KBM-7 (cell line): Measurements from ENCODE around the gene CA10.

Source experiments
- DNase-seq: peaks from one replicate; pipeline ENCODE4 v3.0.0-alpha.2; 2015
- in situ Hi-C: fragments of 300-500 bp; cut with MboI; formaldehyde crosslinking; loops from 2 replicates; pipeline ENCODE4 v1.14.3; 2020; ENCODE audit warnings: low sequenced_read_pairs, low pct_unique_long_range_greater_than_20kb, mixed read lengths

The CA10 gene

DNA sequence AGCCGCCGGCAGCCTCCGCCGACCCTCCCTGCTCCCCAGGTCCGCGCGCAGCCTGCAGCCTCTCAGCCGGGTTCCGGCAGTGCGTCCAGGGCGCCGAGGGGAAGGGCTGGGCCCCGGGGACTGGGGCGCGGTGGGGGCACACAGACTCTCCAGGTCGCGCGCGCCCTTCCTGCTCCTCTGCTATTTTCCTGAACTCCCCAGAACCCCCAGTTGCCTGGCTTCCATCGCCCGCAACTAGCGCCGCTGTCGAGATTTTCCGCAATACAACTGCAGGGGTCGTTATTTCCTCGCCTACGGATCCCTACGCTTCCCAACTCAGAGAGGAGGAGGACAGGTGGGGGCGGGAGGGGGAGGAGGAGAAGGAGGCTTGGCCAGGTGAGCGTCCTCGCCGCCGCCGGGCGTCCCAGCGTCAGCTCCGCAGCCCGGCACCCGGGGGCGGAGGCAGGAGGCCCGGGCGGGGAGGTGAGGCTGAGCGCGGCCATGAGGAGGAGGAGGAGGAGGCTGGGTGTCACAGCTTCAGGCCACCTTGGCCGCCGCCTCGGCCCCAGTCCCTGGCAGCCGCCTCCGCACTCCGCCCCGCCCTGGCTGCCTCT is at the start of gene CA10:
TSS of gene CA10 (minus strand) at position 265 of the 593 bp plus-strand sequence.
- DNase-seq, result no peak
- in situ Hi-C loops, result no loop called here

DNA sequence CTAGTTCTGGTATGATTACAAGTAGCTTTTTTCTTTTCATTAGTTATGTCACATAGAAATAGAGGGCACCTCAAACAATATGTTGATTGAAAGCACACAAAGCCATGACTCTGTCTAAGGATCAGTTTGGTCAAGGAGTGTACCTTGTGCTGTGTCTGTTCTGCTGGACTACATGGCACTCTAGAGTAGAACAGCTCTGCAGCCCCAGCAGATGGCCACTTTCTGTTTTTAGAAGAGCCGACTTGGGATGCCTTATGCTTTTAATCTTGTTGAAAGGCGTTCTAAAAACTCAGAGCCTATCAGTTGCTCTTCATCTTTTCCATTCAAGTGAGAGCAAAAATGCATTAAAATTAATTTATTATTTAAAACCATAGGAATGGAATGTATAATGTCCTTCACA is 49.3 kb upstream of the CA10 start:
- in situ Hi-C loops, result no loop called here
- no peak for DNase-seq

DNA sequence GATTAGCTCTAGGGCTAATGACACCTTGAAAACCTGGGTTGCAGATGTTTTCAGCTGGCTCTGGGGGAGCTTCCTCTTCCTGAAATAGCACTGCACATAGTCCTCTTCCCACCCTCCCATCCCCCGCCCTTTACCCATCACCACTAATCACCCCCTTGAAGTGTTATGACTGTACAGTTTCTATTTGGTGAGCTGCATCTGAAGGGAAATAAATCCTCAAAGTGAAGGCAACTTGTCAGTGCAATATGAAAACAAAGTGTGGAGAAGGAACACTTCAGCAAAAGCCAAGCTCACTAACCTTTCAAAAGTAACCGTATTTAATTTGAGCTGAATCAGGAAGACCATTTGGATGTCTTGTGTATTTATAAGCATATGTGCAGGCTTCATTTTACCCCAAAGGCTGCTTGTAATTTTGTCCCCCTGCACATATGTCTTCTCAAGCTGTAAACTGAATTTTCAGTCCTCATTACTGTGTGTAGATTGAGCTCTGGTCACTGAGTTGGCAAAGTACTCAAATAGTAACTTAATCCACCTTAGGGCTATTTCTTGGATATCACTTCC is 44.1 kb upstream of the CA10 start:
- in situ Hi-C loops, result no loop called here
- no peak for DNase-seq

DNA sequence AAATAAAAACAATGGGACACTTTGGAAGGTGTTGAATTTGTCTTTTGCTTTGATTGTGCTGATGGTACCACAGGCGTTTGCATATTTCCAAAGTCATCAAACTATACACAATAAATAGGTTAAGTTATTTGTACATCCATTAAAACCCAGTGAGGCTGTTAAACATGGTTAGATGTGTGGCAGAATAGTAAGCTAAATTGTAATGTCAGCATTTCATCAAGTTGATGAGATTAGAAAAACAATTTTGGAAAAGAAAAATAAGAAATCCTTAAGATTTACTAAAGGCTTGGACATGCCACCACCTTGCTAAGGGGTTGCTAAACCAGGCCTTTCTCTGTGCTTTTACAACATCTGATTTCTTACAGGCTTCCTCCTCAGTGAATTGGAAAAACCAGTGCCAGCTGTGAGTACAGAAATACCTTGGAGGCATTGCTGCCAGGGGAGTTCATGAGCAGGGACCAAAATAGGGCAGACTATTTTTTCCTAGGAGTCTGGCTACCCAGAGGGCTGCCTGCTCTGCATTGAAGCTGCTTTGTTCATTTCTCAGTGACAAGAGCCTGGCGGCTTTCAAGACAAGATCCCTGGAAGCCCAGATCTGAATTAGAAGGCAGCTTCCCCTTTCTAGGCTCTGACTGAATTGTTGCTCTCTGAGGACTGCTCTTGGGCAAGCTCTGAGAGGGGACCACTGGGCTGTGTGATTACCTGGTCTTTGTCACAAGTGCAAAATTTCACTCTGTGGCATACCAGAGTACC is 43.4 kb upstream of the CA10 start:
- DNase-seq, result no peak
- in situ Hi-C loops, result no loop called here

DNA sequence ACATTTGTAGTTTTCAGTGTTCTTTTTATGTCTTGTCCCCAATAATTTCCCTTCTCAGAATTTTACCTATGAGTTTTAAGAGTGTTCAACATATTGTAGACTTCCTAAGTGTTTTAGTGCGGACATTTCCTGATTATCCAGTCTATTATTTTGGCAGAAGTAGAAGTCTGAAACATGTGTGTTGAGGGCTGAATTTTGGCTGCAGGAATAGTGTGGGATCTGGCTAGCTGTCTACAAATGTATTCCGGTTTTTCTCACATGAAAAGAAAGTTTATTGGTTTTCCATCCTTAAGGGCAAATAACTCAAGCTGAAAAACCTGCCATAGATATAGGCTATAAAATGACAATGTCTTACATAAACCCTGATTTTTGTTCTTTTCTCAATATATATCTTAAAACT is 33.0 kb upstream of the CA10 start:
- DNase-seq, result no peak
- in situ Hi-C loops, result no loop called here

DNA sequence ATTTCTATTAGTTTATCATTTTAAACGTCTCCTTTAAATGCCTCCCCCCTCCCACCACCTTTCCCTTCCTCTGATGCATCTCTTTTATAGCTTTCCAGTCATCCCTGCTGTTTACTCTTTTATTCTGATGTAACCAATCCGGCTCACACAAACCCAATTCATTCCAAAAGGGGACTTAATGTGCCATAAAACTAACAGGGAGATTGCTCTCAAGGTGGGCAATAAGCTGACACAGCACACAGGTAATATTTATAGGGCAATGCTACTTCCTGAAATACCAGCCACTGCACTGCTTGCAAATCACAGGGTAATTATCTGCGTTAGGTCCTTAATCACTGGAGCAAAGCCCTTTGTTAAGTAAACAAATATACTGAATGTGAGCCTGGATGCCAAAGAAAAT is 23.3 kb upstream of the CA10 start:
- in situ Hi-C loops, result no loop called here
- no peak for DNase-seq

DNA sequence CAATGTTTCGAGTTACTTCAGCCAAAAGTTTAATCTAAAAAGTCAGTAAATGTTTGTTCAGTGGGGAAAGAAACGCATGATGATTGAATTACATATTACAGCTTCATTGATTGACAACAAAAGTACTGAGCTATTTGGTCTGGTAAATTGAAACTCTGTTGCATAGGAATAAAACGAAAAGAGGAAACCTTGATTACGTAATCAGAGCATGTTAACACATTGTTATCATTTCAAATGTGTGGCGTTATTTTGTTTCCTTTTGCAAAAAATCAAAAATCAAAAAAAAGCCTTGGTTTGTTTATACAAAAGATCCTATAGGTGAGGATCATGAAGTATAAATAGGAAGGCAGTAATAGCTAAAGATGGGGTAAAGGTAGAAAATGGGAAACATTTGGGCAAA is 19.5 kb upstream of the CA10 start:
- in situ Hi-C loops, result no loop called here

DNA sequence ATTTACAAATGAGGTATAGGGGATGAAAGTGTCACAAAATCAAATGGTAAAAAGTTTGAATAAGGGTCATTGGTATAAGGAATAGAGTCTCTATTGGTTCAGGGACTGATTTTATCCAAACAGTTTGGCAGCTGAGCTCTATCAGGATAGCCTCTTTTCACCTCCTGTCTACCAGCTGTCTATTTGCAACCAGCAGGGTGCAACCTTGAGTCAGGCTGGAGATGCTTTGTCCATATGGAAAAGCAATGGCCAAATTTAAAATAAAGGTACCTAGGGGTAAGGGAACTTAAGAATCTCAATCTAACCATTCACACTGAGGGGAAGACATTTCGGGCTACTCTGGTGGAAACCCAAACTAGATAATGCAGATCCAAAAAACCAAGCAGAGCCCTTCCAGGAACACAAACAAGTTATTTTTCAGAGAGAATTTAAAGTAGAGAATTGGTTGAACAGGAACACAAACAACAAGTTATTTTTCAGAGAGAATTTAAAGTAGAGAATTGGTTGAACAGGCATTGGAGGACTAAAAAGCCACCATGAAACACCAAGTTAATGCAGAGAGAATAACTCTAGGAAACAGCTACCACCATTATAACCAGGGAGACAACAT is 12.6 kb upstream of the CA10 start:
- DNase-seq, result peak; percentile 17
- in situ Hi-C loops, result no loop called here

More for the DNA sequence above, 19.5 kb upstream of the CA10 start:
- no peak for DNase-seq

DNA sequence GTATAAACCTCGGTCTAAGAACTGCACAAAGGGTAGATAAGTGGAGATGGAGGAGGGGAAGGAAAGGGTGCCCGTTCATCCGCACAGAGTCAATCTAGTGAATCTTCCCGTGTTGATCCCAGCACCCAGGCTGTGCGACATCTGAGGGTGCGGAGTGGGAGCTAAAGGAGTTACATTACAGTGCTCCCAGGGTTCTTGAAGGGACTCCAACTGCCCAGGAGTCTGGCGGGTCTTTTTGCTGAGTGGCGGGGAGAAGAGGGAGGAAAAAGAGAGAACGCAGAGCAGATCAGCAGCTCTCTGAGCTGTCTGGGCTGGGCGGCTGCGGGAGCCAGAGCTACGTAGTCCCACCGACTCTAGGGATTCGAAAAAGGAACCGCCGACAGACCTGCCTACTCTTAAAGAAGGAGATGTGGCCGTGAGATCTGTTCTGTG is 1.6 kb upstream of the CA10 start:
- in situ Hi-C loops, result no loop called here
- DNase-seq, result no peak

DNA sequence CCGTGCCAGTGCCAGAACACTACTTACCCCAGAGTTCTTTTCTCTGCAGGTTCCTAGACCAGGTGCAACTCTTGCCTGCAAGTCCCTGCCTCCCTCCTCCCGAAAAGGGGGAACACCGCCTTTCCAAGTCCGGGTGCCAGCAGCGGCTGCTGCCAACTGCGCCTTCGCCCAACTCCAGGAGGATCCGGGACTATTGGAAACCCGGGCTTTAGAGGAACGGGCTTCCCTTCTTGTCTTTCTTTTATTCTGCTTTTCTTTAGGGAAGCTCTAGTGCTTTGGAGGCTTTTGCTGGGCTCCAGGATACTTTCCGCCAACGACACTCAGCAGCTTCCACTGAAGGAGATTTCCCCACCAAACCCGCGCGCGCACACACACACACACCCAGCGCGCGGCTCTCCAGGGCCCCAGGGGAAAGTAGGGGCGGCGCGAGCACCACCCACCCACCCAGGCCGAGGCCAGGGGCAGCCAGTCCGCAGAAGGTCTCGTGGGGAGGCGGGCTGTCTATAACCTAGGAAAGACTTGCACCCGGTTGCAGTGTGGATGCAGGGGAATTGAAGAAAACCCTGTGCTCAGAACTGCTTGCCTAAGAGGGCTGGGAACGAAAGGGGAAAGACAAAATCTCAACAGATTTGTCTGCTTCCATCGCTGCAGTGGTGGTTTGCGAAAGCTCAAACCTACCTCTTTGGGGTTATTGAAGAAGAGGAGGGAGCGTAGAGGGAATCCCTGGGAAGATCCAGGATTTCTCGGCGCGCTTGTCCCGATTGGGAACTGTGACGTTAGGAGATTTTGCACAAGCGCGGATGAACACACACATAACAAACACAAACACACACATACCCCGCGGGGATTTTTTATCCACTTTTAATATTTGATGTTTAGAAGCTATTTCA is 977 bp upstream of the CA10 start:
- DNase-seq, result no peak
- in situ Hi-C loops, result no loop called here

DNA sequence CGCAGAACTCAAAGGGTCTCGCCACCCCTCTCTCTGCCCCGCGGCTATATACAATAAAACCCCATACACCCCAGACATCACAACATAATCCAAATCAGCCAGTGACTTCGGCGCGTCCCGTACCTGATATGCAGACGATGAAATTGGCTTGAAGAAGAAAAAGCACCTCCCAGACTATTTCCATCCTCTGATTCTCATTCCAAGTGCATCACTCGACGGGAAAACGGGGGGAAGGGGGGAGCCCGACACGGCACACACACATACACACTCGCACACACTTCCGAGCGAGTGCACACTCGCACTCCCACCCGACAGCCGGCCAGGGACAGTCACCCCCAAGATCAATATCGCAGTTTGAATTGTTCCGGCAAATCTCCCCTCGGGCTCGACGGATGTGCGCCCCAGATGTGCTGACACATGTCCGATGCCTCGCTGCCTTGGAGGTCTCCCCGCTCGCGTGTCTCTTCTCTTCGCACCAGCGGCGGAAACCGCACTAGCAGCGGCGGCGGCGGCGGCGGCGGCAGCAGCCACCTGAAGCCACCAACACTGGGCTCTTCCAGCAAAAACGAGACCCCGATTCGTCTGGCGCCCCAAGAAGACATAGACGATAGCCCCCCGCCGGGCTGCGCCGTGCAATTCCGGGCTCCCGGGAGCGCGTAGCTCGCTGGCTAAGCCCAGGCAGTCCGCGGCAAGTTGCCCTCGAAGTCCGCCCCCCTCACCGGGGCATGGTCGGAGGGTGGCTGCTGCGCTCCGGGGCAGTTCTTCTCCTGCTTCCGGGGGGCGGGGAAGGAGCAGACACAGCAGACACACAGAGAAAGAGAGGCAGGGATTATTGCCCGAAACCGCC is 688 bp downstream of the CA10 start:
- in situ Hi-C loops, result no loop called here
- no peak for DNase-seq

DNA sequence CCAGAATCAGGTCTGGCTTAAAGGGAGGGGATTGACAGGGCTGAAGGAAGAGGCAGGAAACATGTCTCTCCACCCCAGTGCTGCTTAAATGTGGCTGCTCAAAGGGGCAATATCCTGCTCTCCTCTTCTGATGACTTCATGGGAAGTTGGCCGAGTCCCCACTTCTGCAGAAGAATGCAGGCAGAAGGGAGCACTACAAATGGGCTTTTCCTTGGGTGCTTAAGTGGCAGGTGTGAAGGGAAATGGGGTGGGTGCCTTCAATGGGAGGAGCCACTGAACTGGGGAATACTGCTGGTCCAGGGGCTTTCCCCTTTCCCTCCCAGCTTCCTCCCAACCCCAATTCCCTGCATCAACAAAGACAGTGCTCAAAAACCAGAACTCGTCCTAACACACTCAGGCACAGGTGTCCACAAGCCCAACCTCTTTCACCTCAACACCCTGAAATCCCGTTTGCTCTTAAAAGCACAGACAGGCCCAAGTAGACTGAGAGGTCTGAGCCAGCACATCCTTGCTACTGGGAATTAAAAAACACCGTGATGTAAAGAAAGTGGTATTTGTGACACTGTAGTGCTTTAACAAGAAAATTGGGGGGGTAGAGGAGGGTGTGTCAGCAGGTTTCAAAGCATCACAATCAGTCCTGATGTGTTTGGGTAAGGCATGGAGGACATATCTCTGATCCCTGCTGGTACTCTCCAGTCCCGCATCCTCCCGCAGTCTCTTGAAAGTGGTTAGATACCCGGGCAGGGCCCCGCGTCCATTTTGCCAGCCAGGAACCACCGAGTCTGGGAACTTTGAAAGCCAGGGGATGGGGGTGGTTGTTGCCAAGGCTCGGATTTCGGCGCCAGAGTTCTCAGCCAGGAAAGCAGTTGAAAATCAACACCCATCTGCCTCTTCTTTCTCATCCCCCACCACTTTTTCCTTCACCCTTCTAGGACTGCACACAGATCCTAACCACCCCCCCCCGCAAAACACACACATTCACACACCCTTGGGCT is 1.6 kb downstream of the CA10 start:
- in situ Hi-C loops, result no loop called here
- no peak for DNase-seq

DNA sequence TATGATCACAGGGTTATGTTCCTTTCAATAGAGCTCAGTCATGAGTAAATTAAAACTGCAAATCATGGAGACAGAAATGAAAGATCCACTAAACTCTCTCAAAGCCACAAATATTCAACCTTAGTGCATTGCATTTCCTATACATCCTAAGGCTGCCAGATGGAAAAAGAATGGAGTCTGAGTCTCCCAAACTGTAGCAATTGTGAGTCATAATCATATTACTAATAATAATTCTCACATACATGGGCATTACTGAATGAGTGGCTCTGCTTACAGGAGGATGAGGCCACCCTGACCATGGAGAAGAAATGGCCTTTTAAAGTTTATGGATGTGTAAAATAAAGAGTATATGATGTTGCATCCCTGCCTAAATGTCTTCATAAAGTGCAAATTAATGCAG is 3.2 kb downstream of the CA10 start:
- DNase-seq, result no peak
- in situ Hi-C loops, result no loop called here

DNA sequence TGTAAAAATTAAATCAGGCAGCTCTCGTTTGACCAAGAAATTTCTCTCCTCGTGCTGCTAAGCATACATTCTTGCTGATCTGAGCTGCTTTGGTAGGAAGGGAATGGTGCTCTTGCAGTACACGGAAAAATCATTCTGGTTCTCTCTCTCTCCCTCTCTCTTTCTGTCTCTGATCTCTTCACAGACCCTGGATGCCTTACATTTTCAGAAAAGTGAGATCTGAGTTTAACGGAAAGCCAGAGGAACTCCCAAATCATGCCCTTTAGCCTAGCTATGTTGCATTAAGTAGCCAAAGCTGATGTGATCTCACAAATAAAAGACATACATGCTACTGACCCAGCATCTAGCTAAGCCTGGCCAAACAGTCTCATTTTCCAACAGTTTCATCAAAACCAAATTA is 4.0 kb downstream of the CA10 start:
- DNase-seq, result no peak
- in situ Hi-C loops, result no loop called here

DNA sequence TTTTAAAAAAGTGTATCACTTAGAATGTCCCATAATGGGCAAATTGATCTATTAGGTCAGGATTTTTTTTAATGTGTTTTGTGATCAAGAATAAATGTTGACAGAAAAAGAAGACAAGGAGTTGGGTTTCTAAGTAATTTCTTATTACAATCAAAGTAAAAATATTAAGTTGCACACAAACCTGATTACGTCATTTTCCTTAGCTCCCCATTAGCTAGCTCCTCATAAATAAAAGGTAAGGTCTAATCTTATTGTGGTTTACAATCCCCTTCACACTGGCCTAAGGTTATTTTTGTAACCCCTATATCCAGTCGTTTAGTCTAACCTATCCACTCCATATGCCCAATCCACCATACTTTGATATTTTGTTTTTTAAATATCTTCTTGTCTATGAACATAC is 7.6 kb downstream of the CA10 start:
- no peak for DNase-seq
- in situ Hi-C loops, result no loop called here

DNA sequence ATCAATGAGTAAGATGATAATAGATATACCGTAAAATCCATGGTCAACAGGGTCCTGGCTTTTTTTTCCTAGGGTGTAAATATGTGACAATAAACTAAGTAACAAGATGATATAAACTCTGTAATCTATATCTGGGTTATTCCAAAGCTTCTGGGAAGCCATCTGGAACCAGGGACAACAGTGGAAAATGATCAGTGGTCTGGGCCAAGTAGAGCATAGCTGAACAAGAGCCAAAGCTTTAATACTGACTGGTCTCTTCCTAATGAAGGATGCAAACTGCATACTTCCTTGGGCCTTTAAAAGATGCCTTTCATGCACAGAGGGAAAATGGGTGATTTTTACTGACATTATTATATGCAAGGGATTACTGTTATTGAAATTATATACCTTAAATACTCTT is 8.9 kb downstream of the CA10 start:
- no peak for DNase-seq
- in situ Hi-C loops, result no loop called here

DNA sequence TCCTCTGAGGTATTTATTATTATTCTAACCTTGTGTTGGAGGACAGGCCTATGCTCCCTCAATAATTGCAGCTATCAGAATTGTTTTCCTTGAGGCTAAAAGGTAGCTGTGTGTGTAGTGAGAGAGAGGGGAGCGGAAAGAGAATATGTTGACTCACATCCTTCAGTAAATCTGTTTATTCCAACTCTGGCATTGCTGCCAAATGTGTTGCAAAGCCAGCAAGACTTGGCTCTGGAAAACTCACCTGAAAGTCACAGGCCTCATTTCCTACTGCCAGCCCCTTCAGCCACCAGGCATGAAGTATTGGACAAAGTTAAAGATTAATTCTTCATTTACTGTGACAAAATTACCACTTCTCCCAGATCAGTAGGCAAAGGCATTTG is 9.6 kb downstream of the CA10 start:
- DNase-seq, result no peak
- in situ Hi-C loops, result no loop called here
